RWPE1 (cell line): ENCODE data around the gene COLEC12.

ENCODE experiments used
- CTCF ChIA-PET: fragments of 350-600 bp; sonication (Branson Sonifier 250); formaldehyde crosslinking; extraction: SDS; loops from one replicate; lab custom pipeline; 2021; lab: Yijun Ruan, JAX
- POLR2A ChIA-PET: fragments of 400-600 bp; formaldehyde crosslinking; extraction: SDS; loops from one replicate; lab custom pipeline; 2020; ENCODE audit warnings: antibody characterized with exemption; ENCODE audit not compliant: low non-redundant PET; lab: Yijun Ruan, JAX
- DNase-seq: peaks from one replicate; pipeline ENCODE4 v3.0.0; 2012; ENCODE audit warnings: low spot score
- H3K27ac ChIP-seq: fragments of 450-650 bp; 2 replicates; pipeline ENCODE4 v1.5.1; 2017
- CTCF ChIP-seq: fragments of 450-650 bp; conservative IDR thresholded peaks from 2 replicates; pipeline ENCODE4 v1.5.1; 2017; ENCODE audit warnings: low read depth, mild to moderate bottlenecking

The COLEC12 gene

GRCh38 chr18:498931-499775, 1.3 kb downstream of the COLEC12 start:
- CTCF ChIA-PET, result interaction anchor here (0.6 kb wide), 2 partner anchors 67 to 122 kb away, joined by 3 read pairs; no protein-coding TSS in a partner anchor
- no peak for DNase-seq
- H3K27ac ChIP-seq, result no peak overlapping the region
- POLR2A ChIA-PET, result interaction anchor here (0.5 kb wide), 1 partner anchor 158 kb away, joined by 3 read pairs; the partner anchor contains the start of gene TYMS
- no peak for TF ChIP-seq CTCF

GRCh38 chr18:497688-498087, 2.8 kb downstream of the COLEC12 start:
- DNase-seq, result no peak
- CTCF ChIA-PET, result interaction anchor here (0.6 kb wide), 2 partner anchors 34 to 89 kb away, joined by 3 read pairs; no protein-coding TSS in a partner anchor

GRCh38 chr18:495452-495851, 5.0 kb downstream of the COLEC12 start:
- POLR2A ChIA-PET, result no interaction called here
- no peak overlapping the region for H3K27ac ChIP-seq
- TF ChIP-seq CTCF, result no peak
- CTCF ChIA-PET, result interaction anchor here (0.6 kb wide), 1 partner anchor 102 kb away, joined by 5 read pairs; no protein-coding TSS in a partner anchor
- no peak for DNase-seq

More at GRCh38 chr18:497688-498087, 2.8 kb downstream of the COLEC12 start:
- H3K27ac ChIP-seq, result no peak overlapping the region
- POLR2A ChIA-PET, result no interaction called here
- TF ChIP-seq CTCF, result no peak

- DNase-seq, result no peak
- CTCF ChIA-PET, result interaction anchor here (0.6 kb wide), 1 partner anchor 102 kb away, joined by 5 read pairs; no protein-coding TSS in a partner anchor
- TF ChIP-seq CTCF, result no peak
- H3K27ac ChIP-seq, result no peak overlapping the region
- POLR2A ChIA-PET, result no interaction called here
These were observed 5.5 kb downstream of the COLEC12 start for GRCh38 chr18:495017-495416.

- CTCF ChIA-PET, result interaction anchor here (0.6 to 0.7 kb wide), 2 partner anchors 67 to 103 kb away, joined by 3 to 5 read pairs; no protein-coding TSS in a partner anchor
- DNase-seq, result no peak
- POLR2A ChIA-PET, result no interaction called here
- no peak overlapping the region for H3K27ac ChIP-seq
- TF ChIP-seq CTCF, result no peak
These were observed 6.2 kb downstream of the COLEC12 start for GRCh38 chr18:493986-494983.

- H3K27ac ChIP-seq, result no peak overlapping the region
- no peak for TF ChIP-seq CTCF
- ChIA-PET CTCF (no interaction called here), POLR2A (no interaction called here)
- DNase-seq, result no peak
These were observed 8.1 kb downstream of the COLEC12 start for GRCh38 chr18:492451-492850.
